SU-DHL-6 (cell line): ENCODE results near the gene CNGA4.

Source experiments
- H2AFZ ChIP-seq: fragments of 200-600 bp; sonication (generic); 2 replicates; pipeline ENCODE4 v1.6.1; 2014; ENCODE audit warnings: low read depth, mild to moderate bottlenecking, moderate library complexity, mixed read lengths, antibody characterized with exemption, low read length; ENCODE audit not compliant: severe bottlenecking
- H3F3A ChIP-seq: fragments of 200-600 bp; shearing (Covaris generic); 2 replicates; pipeline ENCODE4 v1.6.0; 2016; ENCODE audit warnings: antibody characterized with exemption, mild to moderate bottlenecking; ENCODE audit not compliant: insufficient read depth
- H3K27ac ChIP-seq: fragments of 200-600 bp; sonication (generic); 2 replicates; pipeline ENCODE4 v1.5.1; 2016; ENCODE audit warnings: low read depth, mild to moderate bottlenecking, low read length, moderate library complexity, mixed read lengths
- H3K27me3 ChIP-seq: fragments of 200-600 bp; sonication (generic), shearing (Covaris generic); 2 replicates; pipeline ENCODE4 v1.6.0; 2014; ENCODE audit warnings: mild to moderate bottlenecking, low read length
- H3K36me3 ChIP-seq: fragments of 200-600 bp; sonication (generic); 2 replicates; pipeline ENCODE4 v1.6.1; 2014; ENCODE audit warnings: mild to moderate bottlenecking, low read length, mixed read lengths
- H3K4me2 ChIP-seq: fragments of 300-600, 200-600 bp; shearing (Covaris generic), sonication (generic); 2 replicates; pipeline ENCODE4 v1.6.0; 2014; ENCODE audit warnings: low read length, low read depth, mild to moderate bottlenecking; ENCODE audit not compliant: poor library complexity, severe bottlenecking
- H3K4me3 ChIP-seq: fragments of 200-600 bp; sonication (generic); 2 replicates; pipeline ENCODE4 v1.5.1; 2014; ENCODE audit warnings: antibody characterized with exemption, low read length, mild to moderate bottlenecking, mixed read lengths; ENCODE audit not compliant: insufficient read depth, poor library complexity, severe bottlenecking
- H3K79me2 ChIP-seq: fragments of 200-600 bp; sonication (generic); 2 replicates; pipeline ENCODE4 v1.6.1; 2014; ENCODE audit warnings: mild to moderate bottlenecking, low read length, moderate library complexity; ENCODE audit not compliant: insufficient read depth
- H3K9ac ChIP-seq: fragments of 200-600 bp; sonication (generic); 2 replicates; pipeline ENCODE4 v1.7.0; 2014; ENCODE audit warnings: mild to moderate bottlenecking, low read length
- H3K9me2 ChIP-seq: fragments of 200-600 bp; sonication (generic); replicated peaks from 2 replicates; pipeline ENCODE4 v1.6.1; 2014; ENCODE audit warnings: low read length; ENCODE audit not compliant: insufficient read depth
- H3K9me3 ChIP-seq: fragments of 200-600 bp; sonication (generic); 2 replicates; pipeline ENCODE4 v1.6.1; 2014; ENCODE audit warnings: low read length, mixed read lengths; ENCODE audit not compliant: insufficient read depth
- H4K20me1 ChIP-seq: fragments of 200-600 bp; sonication (generic); 2 replicates; pipeline ENCODE4 v1.6.1; 2014; ENCODE audit warnings: low read depth, mild to moderate bottlenecking, antibody characterized with exemption, low read length, moderate library complexity, mixed read lengths
- EZH2phosphoT487 ChIP-seq: fragments of 200-600 bp; sonication (generic), shearing (Covaris generic); conservative IDR thresholded peaks from 2 replicates; pipeline ENCODE4 v1.6.1; 2018; ENCODE audit warnings: mild to moderate bottlenecking, antibody characterized with exemption, low read length, moderate library complexity, mixed read lengths
- TF ChIP-seq, protein P1 (sequence below): fragments of 200-600 bp; sonication (generic); IDR thresholded peaks from one replicate; pipeline ENCODE4 v1.5.1; 2017; ENCODE audit warnings: antibody characterized with exemption, mild to moderate bottlenecking, low read length, moderate library complexity; ENCODE audit not compliant: insufficient read depth, poor library complexity, severe bottlenecking

CNGA4 gene

GRCh38 chr11:6216501-6216900 is 22.4 kb upstream of the CNGA4 start:
- Histone ChIP-seq H3K27ac (no peak overlapping the region), H3K27me3 (no peaks in the 10 kb centered on the region), H3K4me2 (no peak overlapping the region), H2AFZ (no peak overlapping the region), H3K9me2 (no peaks in the 10 kb centered on the region), H4K20me1 (no peaks in the 10 kb centered on the region), H3F3A (no peaks in the 10 kb centered on the region), H3K9ac (no peak overlapping the region), H3K4me3 (no peak overlapping the region), H3K36me3 (no peaks in the 10 kb centered on the region), H3K79me2 (no peaks in the 10 kb centered on the region), H3K9me3 (no peaks in the 10 kb centered on the region)
- TF ChIP-seq EZH2phosphoT487 = no peak
- TF ChIP-seq, protein P1, sequence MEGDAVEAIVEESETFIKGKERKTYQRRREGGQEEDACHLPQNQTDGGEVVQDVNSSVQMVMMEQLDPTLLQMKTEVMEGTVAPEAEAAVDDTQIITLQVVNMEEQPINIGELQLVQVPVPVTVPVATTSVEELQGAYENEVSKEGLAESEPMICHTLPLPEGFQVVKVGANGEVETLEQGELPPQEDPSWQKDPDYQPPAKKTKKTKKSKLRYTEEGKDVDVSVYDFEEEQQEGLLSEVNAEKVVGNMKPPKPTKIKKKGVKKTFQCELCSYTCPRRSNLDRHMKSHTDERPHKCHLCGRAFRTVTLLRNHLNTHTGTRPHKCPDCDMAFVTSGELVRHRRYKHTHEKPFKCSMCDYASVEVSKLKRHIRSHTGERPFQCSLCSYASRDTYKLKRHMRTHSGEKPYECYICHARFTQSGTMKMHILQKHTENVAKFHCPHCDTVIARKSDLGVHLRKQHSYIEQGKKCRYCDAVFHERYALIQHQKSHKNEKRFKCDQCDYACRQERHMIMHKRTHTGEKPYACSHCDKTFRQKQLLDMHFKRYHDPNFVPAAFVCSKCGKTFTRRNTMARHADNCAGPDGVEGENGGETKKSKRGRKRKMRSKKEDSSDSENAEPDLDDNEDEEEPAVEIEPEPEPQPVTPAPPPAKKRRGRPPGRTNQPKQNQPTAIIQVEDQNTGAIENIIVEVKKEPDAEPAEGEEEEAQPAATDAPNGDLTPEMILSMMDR = no peak

- H3K27ac ChIP-seq = no peak overlapping the region
- TF ChIP-seq, protein P1 = no peak
- TF ChIP-seq EZH2phosphoT487 = no peak
- no peaks in the 10 kb centered on the region for H3K27me3 ChIP-seq
- no peak overlapping the region for H3K4me3 ChIP-seq
- H3K79me2 ChIP-seq = no peaks in the 10 kb centered on the region
- no peaks in the 10 kb centered on the region for H3K36me3 ChIP-seq
- H3K9ac ChIP-seq = no peak overlapping the region
- no peaks in the 10 kb centered on the region for H4K20me1 ChIP-seq
- H3K9me2 ChIP-seq = no peaks in the 10 kb centered on the region
- H3F3A ChIP-seq = no peaks in the 10 kb centered on the region
- H2AFZ ChIP-seq = no peak overlapping the region
- H3K4me2 ChIP-seq = no peak overlapping the region
- no peaks in the 10 kb centered on the region for H3K9me3 ChIP-seq
These were observed 21.2 kb upstream of the CNGA4 start for GRCh38 chr11:6217722-6218121.

- no peaks in the 10 kb centered on the region for H3K36me3 ChIP-seq
- H2AFZ ChIP-seq = no peak overlapping the region
- H3K9me3 ChIP-seq = no peaks in the 10 kb centered on the region
- H3F3A ChIP-seq = no peaks in the 10 kb centered on the region
- no peaks in the 10 kb centered on the region for H3K27me3 ChIP-seq
- no peaks in the 10 kb centered on the region for H4K20me1 ChIP-seq
- TF ChIP-seq, protein P1 = no peak
- no peak for TF ChIP-seq EZH2phosphoT487
- H3K9me2 ChIP-seq = no peaks in the 10 kb centered on the region
- no peak overlapping the region for H3K9ac ChIP-seq
- H3K79me2 ChIP-seq = no peaks in the 10 kb centered on the region
- no peak overlapping the region for H3K27ac ChIP-seq
- H3K4me2 ChIP-seq = no peak overlapping the region
- no peak overlapping the region for H3K4me3 ChIP-seq
These were observed 19.5 kb upstream of the CNGA4 start for GRCh38 chr11:6219359-6219758.
